HG03025 (cell line): Measurements from ENCODE around the gene CTSH.

Experiments
- ATAC-seq: cut with Tn5 transposase; IDR thresholded peaks from one replicate; pipeline ENCODE4 v1.9.1; 2021; ENCODE audit warnings: mild to moderate bottlenecking, moderate library complexity; ENCODE audit not compliant: unreplicated experiment, low FRiP score

Gene CTSH

GRCh38 chr15:78978601-78979179 is 33.8 kb upstream of the CTSH start:
- ATAC-seq, result no peak

- no peak for ATAC-seq
Observed at GRCh38 chr15:78977591-78978347, 32.9 kb upstream of the CTSH start.

- peak; percentile 42 for ATAC-seq
Observed at GRCh38 chr15:78977091-78977571, 32.3 kb upstream of the CTSH start.

GRCh38 chr15:78976691-78977090 is 31.8 kb upstream of the CTSH start:
- ATAC-seq, result peak; percentile 18

- ATAC-seq, result no peak
Observed at GRCh38 chr15:78974272-78974918, 29.5 kb upstream of the CTSH start.

GRCh38 chr15:78969687-78970349 is 25.0 kb upstream of the CTSH start:
- no peak for ATAC-seq

GRCh38 chr15:78968539-78969271 is 23.9 kb upstream of the CTSH start:
- no peak for ATAC-seq

- ATAC-seq, result no peak
Observed at GRCh38 chr15:78968114-78968513, 23.3 kb upstream of the CTSH start.

- no peak for ATAC-seq
Observed at GRCh38 chr15:78960308-78960707, 15.5 kb upstream of the CTSH start.

GRCh38 chr15:78959360-78959759 is 14.5 kb upstream of the CTSH start:
- no peak for ATAC-seq

- ATAC-seq, result no peak
Observed at GRCh38 chr15:78957416-78958093, 12.7 kb upstream of the CTSH start.

- ATAC-seq, result no peak
Observed at GRCh38 chr15:78956937-78957336, 12.1 kb upstream of the CTSH start.

GRCh38 chr15:78955355-78955754 is 10.5 kb upstream of the CTSH start:
- ATAC-seq, result no peak

- no peak for ATAC-seq
Observed at GRCh38 chr15:78951841-78952238, 7.0 kb upstream of the CTSH start.

- no peak for ATAC-seq
Observed at GRCh38 chr15:78950902-78951840, 6.3 kb upstream of the CTSH start.

GRCh38 chr15:78950343-78950742 is 5.5 kb upstream of the CTSH start:
- no peak for ATAC-seq

- ATAC-seq, result no peak
Observed at GRCh38 chr15:78949461-78949860, 4.6 kb upstream of the CTSH start.

GRCh38 chr15:78947506-78947905 is 2.7 kb upstream of the CTSH start:
- no peak for ATAC-seq

- no peak for ATAC-seq
Observed at GRCh38 chr15:78946493-78946892, 1.6 kb upstream of the CTSH start.
